ENCODE data around the gene FAM13B. TPM values are rescaled to one million over a fixed set of nuclear protein-coding genes. Genes with fewer than 3 reads are reported as not detected.
"Not testable (repeated sequence)": the region's sequence is repeated elsewhere in the genome, so short reads cannot be mapped to it uniquely, and the experiment has no call there.

The FAM13B gene
- total RNA-seq, 4 donors from 2014 or later = 3.4 to 7.9 (median 4.1) TPM

GRCh38 chr5:138029501-138029900 lies 3.4 kb downstream of the FAM13B start:
- TF ChIP-seq CTCF (IDR thresholded peaks at IDR 0.05 in 4 of 5, conservative IDR thresholded peaks at IDR 0.05 in 1 of 5) (no peak), POLR2A (IDR thresholded peaks at IDR 0.05) (no peak)
- Histone ChIP-seq H3K36me3 (no peaks in the 10 kb centered on the region), H3K4me3 (no peak overlapping the region), H3K27me3 (no peaks in the 10 kb centered on the region), H3K27ac (no peak overlapping the region), H3K9me3 (no peaks in the 10 kb centered on the region), H3K4me1 (peaks cover 35 to 47% of the 10 kb centered on the region in 2 donors)
- intact Hi-C loops (cut with DNase I; ENCODE audit: low total_unique reads) = no loop called here
- in situ Hi-C loops (cut with MboI; ENCODE audit: low sequenced_read_pairs in 4 of 4) = loop anchor here in 3 of 4 donors (25.0 kb wide), 2 partner anchors 108 to 267 kb away; partner anchors contain the start of genes HNRNPA0 (in 2 of the 3) and NME5 (in 1 of the 3)
- ATAC-seq (no peak), DNase-seq (no peak)

DNA sequence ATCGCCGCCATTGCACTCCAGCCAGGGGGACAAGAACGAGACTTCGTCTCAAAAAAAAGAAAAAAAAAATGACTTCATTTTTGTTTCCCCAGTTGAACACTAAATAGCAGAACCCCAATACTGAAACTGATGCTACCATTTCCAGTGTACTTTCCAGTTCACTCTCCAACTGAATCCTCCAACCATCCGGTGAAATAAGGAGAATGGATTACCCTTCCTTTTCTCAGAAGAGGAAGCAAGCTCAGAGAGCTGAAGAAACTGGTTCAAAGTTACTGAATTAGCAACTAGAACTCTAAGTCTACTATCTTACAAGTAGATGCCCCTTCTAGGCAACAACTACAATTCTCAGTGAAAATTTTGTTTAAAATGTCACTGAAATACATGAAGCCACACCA lies 3.9 kb downstream of the FAM13B start:
- TF ChIP-seq CTCF (IDR thresholded peaks at IDR 0.05 in 4 of 5, conservative IDR thresholded peaks at IDR 0.05 in 1 of 5) (no peak), POLR2A (IDR thresholded peaks at IDR 0.05) (no peak)
- Histone ChIP-seq H3K36me3 (no peaks in the 10 kb centered on the region), H3K27ac (no peak overlapping the region), H3K27me3 (no peaks in the 10 kb centered on the region), H3K4me1 (peaks cover 40 to 50% of the 10 kb centered on the region in 2 donors), H3K4me3 (no peak overlapping the region), H3K9me3 (no peaks in the 10 kb centered on the region)
- DNase-seq (no peak), ATAC-seq (no peak)
- in situ Hi-C loops (cut with MboI; ENCODE audit: low sequenced_read_pairs in 4 of 4) (loop anchor here in 3 of 4 donors (25.0 kb wide), 2 partner anchors 108 to 267 kb away; partner anchors contain the start of genes HNRNPA0 (in 2 of the 3) and NME5 (in 1 of the 3)), intact Hi-C loops (cut with DNase I; ENCODE audit: low total_unique reads) (no loop called here)

- H3K4me1 ChIP-seq = peaks cover 37 to 49% of the 10 kb centered on the region in 2 donors
- H3K4me3 ChIP-seq; intact Hi-C loops (cut with DNase I; ENCODE audit: low total_unique reads); ATAC-seq; H3K27me3 ChIP-seq; H3K27ac ChIP-seq; DNase-seq; H3K9me3 ChIP-seq; H3K36me3 ChIP-seq: not testable (repeated sequence)
- in situ Hi-C loops (cut with MboI; ENCODE audit: low sequenced_read_pairs in 4 of 4) = loop anchor here in 3 of 4 donors (25.0 kb wide), 2 partner anchors 109 to 266 kb away; partner anchors contain the start of genes HNRNPA0 (in 2 of the 3) and NME5 (in 1 of the 3)
Observed at GRCh38 chr5:138028262-138028970, 4.5 kb downstream of the FAM13B start.

GRCh38 chr5:138026793-138027192 lies 6.1 kb downstream of the FAM13B start:
- H3K4me3 ChIP-seq; DNase-seq; H3K27ac ChIP-seq; H3K27me3 ChIP-seq; H3K9me3 ChIP-seq; H3K36me3 ChIP-seq; intact Hi-C loops (cut with DNase I; ENCODE audit: low total_unique reads); ATAC-seq: not testable (repeated sequence)
- in situ Hi-C loops (cut with MboI; ENCODE audit: low sequenced_read_pairs in 4 of 4) = loop anchor here in 3 of 4 donors (25.0 kb wide), 2 partner anchors 111 to 264 kb away; partner anchors contain the start of genes HNRNPA0 (in 2 of the 3) and NME5 (in 1 of the 3)
- peaks cover 33 to 44% of the 10 kb centered on the region in 2 donors for H3K4me1 ChIP-seq

GRCh38 chr5:138025285-138025684 lies 7.6 kb downstream of the FAM13B start:
- Histone ChIP-seq H3K9me3 (no peaks in the 10 kb centered on the region), H3K36me3 (no peaks in the 10 kb centered on the region), H3K27ac (no peak overlapping the region), H3K4me3 (no peak overlapping the region), H3K4me1 (peaks cover 24 to 33% of the 10 kb centered on the region in 2 donors), H3K27me3 (no peaks in the 10 kb centered on the region)
- ATAC-seq (no peak), DNase-seq (no peak)
- TF ChIP-seq CTCF (IDR thresholded peaks at IDR 0.05 in 4 of 5, conservative IDR thresholded peaks at IDR 0.05 in 1 of 5) (no peak), POLR2A (IDR thresholded peaks at IDR 0.05) (no peak)
- intact Hi-C loops (cut with DNase I; ENCODE audit: low total_unique reads) = no loop called here
- in situ Hi-C loops (cut with MboI; ENCODE audit: low sequenced_read_pairs in 4 of 4) = loop anchor here in 3 of 4 donors (25.0 kb wide), 2 partner anchors 112 to 263 kb away; partner anchors contain the start of genes HNRNPA0 (in 2 of the 3) and NME5 (in 1 of the 3)
